Keratinocyte (primary cell): ENCODE measurements around the gene MACF1. TPM values are rescaled to one million over a fixed set of nuclear protein-coding genes. Genes with fewer than 3 reads are reported as not detected.

Experiments used
- DNase-seq: peaks from one replicate; pipeline ENCODE4 v3.0.0-alpha.2; 2011; ENCODE audit warnings: low read depth, missing footprints, low spot score
- FAIRE-seq: peaks from 2 replicates; lab custom pipeline; 2011; peaks lifted over from hg19 to GRCh38; lab: Jason Lieb, UNC
- H2AFZ ChIP-seq: 2 replicates; pipeline ENCODE4 v1.6.0; 2012; ENCODE audit warnings: low read length, control low read depth, inconsistent platforms; ENCODE audit not compliant: control insufficient read depth
- H3K27ac ChIP-seq: 2 replicates; pipeline ENCODE4 v1.5.1; 2011; ENCODE audit warnings: low read length; ENCODE audit not compliant: control insufficient read depth, insufficient read depth
- H3K27me3 ChIP-seq: 3 replicates; pipeline ENCODE4 v1.6.0; 2011; ENCODE audit warnings: low read length; ENCODE audit not compliant: control insufficient read depth, insufficient read depth; ENCODE audit errors: extremely low read depth
- H3K36me3 ChIP-seq, 2 experiments: 2 replicates in 1 of 2; 3 replicates in 1 of 2; pipeline ENCODE4 v1.5.1; 2011; ENCODE audit warnings: low read length in 2 of 2, mild to moderate bottlenecking in 1 of 2; ENCODE audit not compliant: control insufficient read depth in 2 of 2, insufficient read depth in 2 of 2; ENCODE audit errors: extremely low read depth in 1 of 2
- H3K4me1 ChIP-seq: 3 replicates; pipeline ENCODE4 v1.5.1; 2011; ENCODE audit warnings: low read length; ENCODE audit not compliant: control insufficient read depth, insufficient read depth; ENCODE audit errors: extremely low read depth
- H3K4me2 ChIP-seq: 3 replicates; pipeline ENCODE4 v1.6.0; 2011; ENCODE audit warnings: low read depth, low read length; ENCODE audit not compliant: control insufficient read depth, insufficient read depth; ENCODE audit errors: extremely low read depth
- H3K4me3 ChIP-seq, 3 experiments: fragments of 200-600 bp in 1 of 3; sonication (generic) in 1 of 3; 2 replicates in 2 of 3; 3 replicates in 1 of 3; pipeline ENCODE4 v1.5.1; 2011 to 2016; ENCODE audit warnings: low read length in 3 of 3, mild to moderate bottlenecking in 3 of 3, control low read depth in 2 of 3, inconsistent platforms in 1 of 3, low read depth in 1 of 3, mixed read lengths in 1 of 3, mixed run types in 1 of 3, moderate library complexity in 1 of 3; ENCODE audit not compliant: control insufficient read depth in 2 of 3, insufficient read depth in 2 of 3; ENCODE audit errors: extremely low read depth in 1 of 3
- H3K79me2 ChIP-seq: 2 replicates; pipeline ENCODE4 v1.6.0; 2012; ENCODE audit warnings: low read length; ENCODE audit not compliant: control insufficient read depth, insufficient read depth
- H3K9ac ChIP-seq: 3 replicates; pipeline ENCODE4 v1.6.0; 2011; ENCODE audit warnings: low read length; ENCODE audit not compliant: control insufficient read depth, insufficient read depth; ENCODE audit errors: extremely low read depth
- H3K9me1 ChIP-seq: 3 replicates; pipeline ENCODE4 v1.6.0; 2011; ENCODE audit warnings: low read length; ENCODE audit not compliant: control insufficient read depth, insufficient read depth; ENCODE audit errors: extremely low read depth
- H3K9me3 ChIP-seq: 2 replicates; pipeline ENCODE4 v1.5.1; 2012; ENCODE audit warnings: low read depth, low read length; ENCODE audit not compliant: control insufficient read depth
- H4K20me1 ChIP-seq: 3 replicates; pipeline ENCODE4 v1.6.0; 2011; ENCODE audit warnings: low read length; ENCODE audit not compliant: control insufficient read depth, insufficient read depth; ENCODE audit errors: extremely low read depth
- EZH2 ChIP-seq: IDR thresholded peaks from one replicate; pipeline ENCODE4 v1.6.1; 2012; ENCODE audit warnings: inconsistent platforms, mild to moderate bottlenecking, low read length, moderate library complexity
- dilution Hi-C: fragments of 300-500 bp; cut with MboI; formaldehyde crosslinking; loops from one replicate; pipeline ENCODE4 v1.7.0; 2020; ENCODE audit warnings: low sequenced_read_pairs; ENCODE audit not compliant: extremely low pct_ligation_motif_present
- polyA plus RNA-seq, 5 experiments: library from polyadenylated mRNA; depleted of rRNA in 3 of 5; stranded (reverse) in 3 of 5; stranded (forward) in 1 of 5; unstranded in 1 of 5; fragments of >200 nt; gene quantifications; 1 replicate in 1 of 5; 2 replicates in 3 of 5; 3 replicates in 1 of 5; pipeline versions ENCODE4 v1.2.1 to v1.2.3, GENCODE V29; 2011 to 2012; ENCODE audit warnings: missing spikeins in 2 of 5, low read depth in 1 of 5, low replicate concordance in 1 of 5
- TF ChIP-seq, protein P1 (sequence below), 3 experiments: IDR thresholded peaks in 1 of 3; conservative IDR thresholded peaks in 1 of 3; optimal IDR thresholded peaks in 1 of 3; 2 replicates in 2 of 3; 3 replicates in 1 of 3; pipeline versions ENCODE3 to v1.5.1; 2011; ENCODE audit warnings: low read length in 3 of 3, mild to moderate bottlenecking in 3 of 3, moderate library complexity in 2 of 3, control low read depth in 1 of 3, inconsistent platforms in 1 of 3; ENCODE audit not compliant: insufficient read depth in 2 of 3; ENCODE audit errors: extremely low read depth in 1 of 3

Gene MACF1
- polyA plus RNA-seq, 1 donor (not counting 4 experiments of a cell fraction or from before 2014, with no cell fraction given) = 111 TPM

GRCh38 chr1:39321979-39322378 lies 117.5 kb downstream of the MACF1 start:
- Histone ChIP-seq H3K4me2 (no peak overlapping the region), H3K9ac (no peak overlapping the region), H4K20me1 (no peaks in the 10 kb centered on the region), H3K9me1 (no peaks in the 10 kb centered on the region), H3K27ac (no peak overlapping the region), H3K9me3 (no peaks in the 10 kb centered on the region), H3K79me2 (no peaks in the 10 kb centered on the region), H3K27me3 (no peaks in the 10 kb centered on the region), H3K4me1 (no peaks in the 10 kb centered on the region), H3K4me3 (no peak overlapping the region), H3K36me3 (peaks cover 49 to 55% of the 10 kb centered on the region in 2 experiments), H2AFZ (no peak overlapping the region)
- FAIRE-seq (no peak), DNase-seq (no peak)
- dilution Hi-C loops = no loop called here
- TF ChIP-seq, protein P1, sequence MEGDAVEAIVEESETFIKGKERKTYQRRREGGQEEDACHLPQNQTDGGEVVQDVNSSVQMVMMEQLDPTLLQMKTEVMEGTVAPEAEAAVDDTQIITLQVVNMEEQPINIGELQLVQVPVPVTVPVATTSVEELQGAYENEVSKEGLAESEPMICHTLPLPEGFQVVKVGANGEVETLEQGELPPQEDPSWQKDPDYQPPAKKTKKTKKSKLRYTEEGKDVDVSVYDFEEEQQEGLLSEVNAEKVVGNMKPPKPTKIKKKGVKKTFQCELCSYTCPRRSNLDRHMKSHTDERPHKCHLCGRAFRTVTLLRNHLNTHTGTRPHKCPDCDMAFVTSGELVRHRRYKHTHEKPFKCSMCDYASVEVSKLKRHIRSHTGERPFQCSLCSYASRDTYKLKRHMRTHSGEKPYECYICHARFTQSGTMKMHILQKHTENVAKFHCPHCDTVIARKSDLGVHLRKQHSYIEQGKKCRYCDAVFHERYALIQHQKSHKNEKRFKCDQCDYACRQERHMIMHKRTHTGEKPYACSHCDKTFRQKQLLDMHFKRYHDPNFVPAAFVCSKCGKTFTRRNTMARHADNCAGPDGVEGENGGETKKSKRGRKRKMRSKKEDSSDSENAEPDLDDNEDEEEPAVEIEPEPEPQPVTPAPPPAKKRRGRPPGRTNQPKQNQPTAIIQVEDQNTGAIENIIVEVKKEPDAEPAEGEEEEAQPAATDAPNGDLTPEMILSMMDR (optimal IDR thresholded peaks at IDR 0.05 in 1 of 3, IDR thresholded peaks at IDR 0.05 in 1 of 3, conservative IDR thresholded peaks at IDR 0.05 in 1 of 3; ENCODE audit: extremely low read depth in 1 of 3, insufficient read depth in 2 of 3, low read length in 3 of 3) = no peak
- no peak for TF ChIP-seq EZH2

DNA sequence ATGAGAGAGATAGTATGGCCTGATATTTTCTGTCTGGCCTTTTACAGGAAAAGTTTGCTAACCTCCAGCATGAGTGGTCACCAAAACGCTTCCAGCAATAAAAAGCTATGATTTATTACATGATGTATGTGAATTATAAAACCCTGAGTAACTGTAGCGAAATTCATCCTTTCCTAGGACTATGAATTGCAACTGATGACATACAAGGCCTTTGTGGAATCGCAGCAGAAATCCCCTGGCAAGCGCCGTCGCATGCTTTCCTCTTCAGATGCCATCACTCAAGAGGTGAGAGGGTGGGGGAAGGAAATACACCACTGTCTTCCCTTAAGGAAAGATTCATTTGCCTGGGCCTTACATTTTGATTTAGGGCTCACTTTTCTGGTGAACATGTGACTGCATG lies 117.9 kb downstream of the MACF1 start:
- no peak overlapping the region for H3K27ac ChIP-seq
- H3K4me3 ChIP-seq = no peak overlapping the region
- no peaks in the 10 kb centered on the region for H3K9me1 ChIP-seq
- DNase-seq (no peak), FAIRE-seq (no peak)
- no peak for TF ChIP-seq EZH2
- TF ChIP-seq, protein P1 (optimal IDR thresholded peaks at IDR 0.05 in 1 of 3, IDR thresholded peaks at IDR 0.05 in 1 of 3, conservative IDR thresholded peaks at IDR 0.05 in 1 of 3; ENCODE audit: extremely low read depth in 1 of 3, insufficient read depth in 2 of 3, low read length in 3 of 3) = no peak
- no peaks in the 10 kb centered on the region for H3K27me3 ChIP-seq
- peaks cover 50 to 55% of the 10 kb centered on the region in 2 experiments for H3K36me3 ChIP-seq
- no peaks in the 10 kb centered on the region for H3K79me2 ChIP-seq
- no peak overlapping the region for H3K9ac ChIP-seq
- no peaks in the 10 kb centered on the region for H4K20me1 ChIP-seq
- H2AFZ ChIP-seq = no peak overlapping the region
- no peak overlapping the region for H3K4me2 ChIP-seq
- dilution Hi-C loops = no loop called here
- H3K9me3 ChIP-seq = no peaks in the 10 kb centered on the region
- no peaks in the 10 kb centered on the region for H3K4me1 ChIP-seq
